HepG2 (cell line): ENCODE data around the gene FURIN. TPM values are rescaled to one million over a fixed set of nuclear protein-coding genes. Genes with fewer than 3 reads are reported as not detected.

Experiments
- AGO2 ChIP-seq: fragments of 200-400 bp; formaldehyde crosslinking; optimal IDR thresholded peaks from 2 replicates; pipeline ENCODE3; 2017; ENCODE audit warnings: mild to moderate bottlenecking, low read depth, low read length, moderate library complexity
- ATF6 ChIP-seq: sonication (generic); formaldehyde crosslinking; conservative IDR thresholded peaks from 2 replicates; pipeline ENCODE4 v1.4.0; 2020; ENCODE audit warnings: missing genetic modification reagents
- EED ChIP-seq: sonication (generic); formaldehyde crosslinking; IDR thresholded peaks from 2 replicates; pipeline ENCODE4 v1.5.0; 2020; ENCODE audit warnings: mild to moderate bottlenecking, missing genetic modification reagents
- ERF ChIP-seq: IDR thresholded peaks from 2 replicates; pipeline ENCODE4 v1.6.1; 2018; ENCODE audit warnings: missing biosample characterization, missing genetic modification reagents
- EZH2 ChIP-seq: conservative IDR thresholded peaks from 2 replicates; pipeline ENCODE4 v1.6.1; 2012; ENCODE audit warnings: mild to moderate bottlenecking, low read depth, low read length, moderate library complexity
- FOXP1 ChIP-seq, 2 experiments: fragments of 450-650 bp in 1 of 2; IDR thresholded peaks; 2 replicates each; pipeline ENCODE4 v1.6.1; 2017 to 2018; ENCODE audit warnings: antibody characterized with exemption in 1 of 2
- HNF4G ChIP-seq, 2 experiments: sonication (generic) in 1 of 2; formaldehyde crosslinking in 1 of 2; IDR thresholded peaks; 2 replicates each; pipeline versions ENCODE4 v1.4.0 to v1.6.1; 2011 to 2020; ENCODE audit warnings: borderline replicate concordance in 2 of 2, low read depth in 2 of 2, mild to moderate bottlenecking in 2 of 2, low read length in 1 of 2, missing genetic modification reagents in 1 of 2, moderate library complexity in 1 of 2
- HNRNPK ChIP-seq: fragments of 200-400 bp; formaldehyde crosslinking; IDR thresholded peaks from 2 replicates; pipeline ENCODE4 v1.6.1; 2018; ENCODE audit warnings: low read length, low read depth, moderate library complexity, mild to moderate bottlenecking; ENCODE audit not compliant: poor library complexity, severe bottlenecking
- MIXL1 ChIP-seq: IDR thresholded peaks from 2 replicates; pipeline ENCODE4 v1.6.1; 2016
- MLLT10 ChIP-seq: sonication (generic); formaldehyde crosslinking; IDR thresholded peaks from 2 replicates; pipeline ENCODE4 v1.4.0; 2020; ENCODE audit warnings: missing genetic modification reagents
- MLX ChIP-seq: IDR thresholded peaks from 2 replicates; pipeline ENCODE4 v1.6.1; 2016
- NCOA2 ChIP-seq: sonication (generic); formaldehyde crosslinking; IDR thresholded peaks from 2 replicates; pipeline ENCODE4 v1.8.0; 2022; ENCODE audit warnings: inconsistent platforms
- NFRKB ChIP-seq: fragments of 450-650 bp; IDR thresholded peaks from 2 replicates; pipeline ENCODE4 v1.6.1; 2017
- NR2C2 ChIP-seq: sonication (generic); formaldehyde crosslinking; IDR thresholded peaks from 2 replicates; pipeline ENCODE4 v1.4.0; 2020; ENCODE audit warnings: missing genetic modification reagents, mild to moderate bottlenecking, moderate library complexity, borderline replicate concordance
- RBM39 ChIP-seq: fragments of 200-400 bp; formaldehyde crosslinking; IDR thresholded peaks from one replicate; pipeline ENCODE4 v1.6.1; 2018; ENCODE audit warnings: antibody characterized with exemption, mild to moderate bottlenecking, low read depth, low read length; ENCODE audit not compliant: poor library complexity, severe bottlenecking
- RFX5 ChIP-seq: IDR thresholded peaks from 2 replicates; pipeline ENCODE4 v1.6.1; 2011; ENCODE audit warnings: low read depth, low read length, improper control_type of control experiment
- SMYD3 ChIP-seq: sonication (generic); formaldehyde crosslinking; IDR thresholded peaks from 2 replicates; pipeline ENCODE4 v1.8.1; 2023; ENCODE audit warnings: mild to moderate bottlenecking, missing genetic modification reagents
- TEAD3 ChIP-seq: optimal IDR thresholded peaks from 2 replicates; pipeline ENCODE3; 2016; ENCODE audit warnings: borderline replicate concordance
- ZNF12 ChIP-seq: sonication (generic); formaldehyde crosslinking; IDR thresholded peaks from 2 replicates; pipeline ENCODE4 v1.5.0; 2020; ENCODE audit warnings: missing genetic modification reagents
- ZNF350 ChIP-seq: sonication (generic); formaldehyde crosslinking; IDR thresholded peaks from 2 replicates; pipeline ENCODE4 v1.4.0; 2020; ENCODE audit warnings: mild to moderate bottlenecking, low read depth, missing genetic modification reagents, borderline replicate concordance
- ZNF570 ChIP-seq: sonication (generic); formaldehyde crosslinking; IDR thresholded peaks from 2 replicates; pipeline ENCODE4 v1.4.0; 2020; ENCODE audit warnings: mild to moderate bottlenecking, missing genetic modification reagents, borderline replicate concordance
- ZNF644 ChIP-seq: IDR thresholded peaks from 2 replicates; pipeline ENCODE4 v1.6.1; 2016; ENCODE audit warnings: low read depth
- ZNF7 ChIP-seq: IDR thresholded peaks from 2 replicates; pipeline ENCODE4 v1.6.1; 2016; ENCODE audit warnings: missing biosample characterization, missing genetic modification reagents
- ZNF766 ChIP-seq: sonication (generic); formaldehyde crosslinking; IDR thresholded peaks from 2 replicates; pipeline ENCODE4 v1.5.0; 2020; ENCODE audit warnings: missing genetic modification reagents, borderline replicate concordance
- ZNF772 ChIP-seq: sonication (generic); formaldehyde crosslinking; IDR thresholded peaks from 2 replicates; pipeline ENCODE4 v1.5.0; 2020; ENCODE audit warnings: mild to moderate bottlenecking, missing genetic modification reagents
- ZSCAN30 ChIP-seq: sonication (generic); formaldehyde crosslinking; IDR thresholded peaks from 2 replicates; pipeline ENCODE4 v1.5.0; 2020; ENCODE audit warnings: mild to moderate bottlenecking, missing genetic modification reagents
- polyA plus RNA-seq, 8 experiments: library from polyadenylated mRNA; depleted of rRNA in 3 of 8; stranded (reverse) in 7 of 8; unstranded in 1 of 8; fragments of >200 nt; fragmentation: Illumina TruSeq in 4 of 8; extraction: Trizol in 4 of 8; gene quantifications; 2 replicates each; pipeline versions ENCODE4 v1.2.1 to v1.2.3, GENCODE V29; 2011 to 2016; ENCODE audit warnings: low read depth in 4 of 8, missing spikeins in 1 of 8, mixed read lengths in 1 of 8; ENCODE audit not compliant: insufficient read depth in 1 of 8
- total RNA-seq, 5 experiments: library from RNA; depleted of rRNA; stranded (reverse); fragments of >200 nt; fragmentation: Illumina TruSeq; extraction: Trizol; gene quantifications; 2 replicates each; pipeline ENCODE4 v1.2.3, GENCODE V29; 2016; ENCODE audit warnings: low read depth in 1 of 5
- TF ChIP-seq, protein P1 (sequence below): sonication (generic); formaldehyde crosslinking; IDR thresholded peaks from 2 replicates; pipeline ENCODE4 v1.5.0; 2020; ENCODE audit warnings: missing genetic modification reagents, mild to moderate bottlenecking, borderline replicate concordance
- TF ChIP-seq, protein P2 (sequence below): sonication (generic); formaldehyde crosslinking; IDR thresholded peaks from 2 replicates; pipeline ENCODE4 v1.8.1; 2023; ENCODE audit warnings: mild to moderate bottlenecking, moderate library complexity, missing genetic modification reagents

FURIN gene
- total and polyA plus RNA-seq, 2 of the 13 experiments (the other 11 are each of a cell fraction or from before 2014, with no cell fraction given), result 15.2 to 17.4 TPM

DNA sequence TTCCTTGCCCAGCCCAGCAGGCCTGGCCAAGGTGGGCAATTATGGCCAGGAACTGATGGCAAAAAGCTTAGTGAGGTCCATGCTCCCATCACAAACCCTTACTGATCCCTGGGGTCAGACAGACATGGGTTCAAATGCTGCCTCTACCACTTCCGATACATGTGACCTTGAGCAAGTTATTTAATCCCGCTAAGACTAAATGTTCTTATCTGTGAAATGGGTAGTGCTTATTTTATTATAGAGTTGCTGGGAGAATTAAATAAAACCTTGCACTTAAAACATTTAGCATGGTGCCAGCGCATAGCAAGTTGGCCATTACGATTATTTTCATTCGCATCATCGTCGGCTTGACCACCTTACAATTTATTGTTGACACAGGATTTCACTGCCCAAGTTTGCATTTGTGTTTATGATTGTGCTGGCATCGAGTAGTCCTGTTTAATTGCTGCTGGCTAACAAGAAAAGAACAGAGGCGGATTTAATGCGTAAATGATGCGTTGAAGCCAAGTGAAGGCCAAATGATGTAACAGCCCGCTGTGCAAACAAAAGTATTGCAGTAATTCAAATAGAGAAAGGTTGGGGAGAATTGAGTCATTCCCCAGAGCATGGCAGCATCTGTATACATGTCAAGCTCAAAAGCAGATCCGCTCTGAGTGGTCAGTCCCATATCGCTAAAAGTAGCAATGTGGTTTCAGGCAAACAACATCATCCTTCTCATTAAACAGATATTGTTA lies 7.3 kb upstream of the FURIN start (continued):
- TF ChIP-seq, protein P1, sequence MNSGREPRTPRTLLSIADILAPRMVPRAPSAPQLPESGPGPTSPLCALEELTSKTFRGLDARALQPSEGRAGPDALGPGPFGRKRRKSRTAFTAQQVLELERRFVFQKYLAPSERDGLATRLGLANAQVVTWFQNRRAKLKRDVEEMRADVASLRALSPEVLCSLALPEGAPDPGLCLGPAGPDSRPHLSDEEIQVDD (CRISPR knock-in tag), result no peak
- TF ChIP-seq RBM39 (no peak), FOXP1 (IDR thresholded peaks at IDR 0.05) (no peak), FOXP1 (CRISPR knock-in tag; IDR thresholded peaks at IDR 0.05) (peak; percentile 82), AGO2 (no peak), ERF (peak; percentile 77; the same call in 1 of the 2 replicates), MLLT10 (CRISPR knock-in tag) (no peak), EED (CRISPR knock-in tag) (no peak), NR2C2 (CRISPR knock-in tag) (peak; percentile 58; the same call in 1 of the 2 replicates), ZNF766 (0 out of 2 replicates have a peak, but pooled peaks have one; percentile 39), EZH2 (no peak), ZNF7 (CRISPR knock-in tag) (peak; percentile 87), MIXL1 (CRISPR knock-in tag) (peak; percentile 58; the same call in 1 of the 2 replicates), ZNF350 (CRISPR knock-in tag) (no peak), ZNF772 (CRISPR knock-in tag) (no peak), NCOA2 (CRISPR knock-in tag) (peak; percentile 91), HNF4G (IDR thresholded peaks at IDR 0.05; ENCODE audit: borderline replicate concordance, low read depth, low read length) (peak; percentile 30; the same call in 1 of the 2 replicates), HNF4G (CRISPR knock-in tag; IDR thresholded peaks at IDR 0.05; ENCODE audit: borderline replicate concordance, low read depth) (no peak), NFRKB (no peak), ZNF644 (CRISPR knock-in tag) (peak; percentile 80), TEAD3 (peak; percentile 53), ATF6 (CRISPR knock-in tag) (no peak), ZSCAN30 (no peak), SMYD3 (CRISPR knock-in tag) (no peak; the same call in 1 of the 2 replicates), ZNF12 (CRISPR knock-in tag) (peak; percentile 84; the same call in 1 of the 2 replicates), HNRNPK (no peak), MLX (CRISPR knock-in tag) (peak; percentile 44; the same call in 1 of the 2 replicates), RFX5 (no peak), ZNF570 (CRISPR knock-in tag) (no peak)
- TF ChIP-seq, protein P2, sequence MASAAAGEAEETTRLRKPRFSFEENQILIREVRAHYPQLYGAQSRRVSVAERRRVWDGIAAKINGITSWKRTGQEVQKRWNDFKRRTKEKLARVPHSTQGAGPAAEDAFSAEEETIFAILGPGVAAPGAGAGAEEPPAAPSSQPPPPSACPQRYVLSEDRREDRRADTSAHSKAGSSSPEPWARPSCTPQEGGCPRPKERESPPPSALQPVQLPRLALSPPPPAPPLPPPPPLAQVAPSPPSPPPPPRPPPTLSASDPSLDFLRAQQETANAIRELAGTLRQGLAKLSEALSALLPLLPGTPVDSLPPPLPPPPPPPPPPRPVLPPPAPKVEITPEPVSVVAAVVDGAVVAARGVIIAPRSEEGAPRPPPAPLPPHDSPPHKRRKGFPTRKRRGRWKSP (CRISPR knock-in tag), result peak; percentile 66; the same call in 1 of the 2 replicates
